ENCODE measurements around the gene FAM83E. TPM values are rescaled to one million over a fixed set of nuclear protein-coding genes. Genes with fewer than 3 reads are reported as not detected.

The FAM83E gene
- total RNA-seq, 2 donors from 2014 or later: 5.5 to 9.1 TPM

GRCh38 chr19:48645620-48646000, 30.7 kb upstream of the FAM83E start:
- DNase-seq (ENCODE audit: low spot score in 2 of 2): no peak
- H3K36me3 Mint-ChIP-seq: no peaks in the 10 kb centered on the region
- peak overlapping the region; percentile 80 to 81 for H3K27ac Mint-ChIP-seq
- H3K9me3 Mint-ChIP-seq: no peaks in the 10 kb centered on the region
- no peak for ATAC-seq

GRCh38 chr19:48644839-48645619, 30.2 kb upstream of the FAM83E start:
- H3K9me3 Mint-ChIP-seq: no peaks in the 10 kb centered on the region
- ATAC-seq (peak; percentile 28 to 76), DNase-seq (ENCODE audit: low spot score in 2 of 2) (peak in 1 of 2 donors; percentile 70)
- peak overlapping the region in 1 of 2 donors; percentile 80 for H3K27ac Mint-ChIP-seq
- no peaks in the 10 kb centered on the region for H3K36me3 Mint-ChIP-seq

- no peak overlapping the region for H3K27ac Mint-ChIP-seq
- DNase-seq (ENCODE audit: low spot score in 2 of 2) (no peak), ATAC-seq (no peak)
- H3K36me3 Mint-ChIP-seq: no peaks in the 10 kb centered on the region
- H3K9me3 Mint-ChIP-seq: no peaks in the 10 kb centered on the region
Observed at GRCh38 chr19:48644355-48644754, 29.5 kb upstream of the FAM83E start.

GRCh38 chr19:48642862-48643261, 28.0 kb upstream of the FAM83E start:
- no peak for ATAC-seq
- peaks cover 0 to 7% of the 10 kb centered on the region in 2 donors for H3K9me3 Mint-ChIP-seq

GRCh38 chr19:48641850-48642249, 27.0 kb upstream of the FAM83E start:
- H3K9me3 Mint-ChIP-seq: peaks cover 0 to 11% of the 10 kb centered on the region in 2 donors
- H3K27ac Mint-ChIP-seq: no peak overlapping the region
- DNase-seq (ENCODE audit: low spot score in 2 of 2) (no peak), ATAC-seq (no peak)
- peaks cover 0 to 16% of the 10 kb centered on the region in 2 donors for H3K36me3 Mint-ChIP-seq

More at GRCh38 chr19:48642862-48643261, 28.0 kb upstream of the FAM83E start:
- H3K36me3 Mint-ChIP-seq: peaks cover 0 to 12% of the 10 kb centered on the region in 2 donors
- H3K27ac Mint-ChIP-seq: no peak overlapping the region
- no peak for DNase-seq (ENCODE audit: low spot score in 2 of 2)

GRCh38 chr19:48639483-48640375, 24.9 kb upstream of the FAM83E start:
- ATAC-seq (no peak), DNase-seq (ENCODE audit: low spot score in 2 of 2) (no peak)
- H3K9me3 Mint-ChIP-seq: peaks cover 0 to 11% of the 10 kb centered on the region in 2 donors
- H3K27ac Mint-ChIP-seq: no peak overlapping the region
- H3K36me3 Mint-ChIP-seq: peaks cover 0 to 16% of the 10 kb centered on the region in 2 donors

GRCh38 chr19:48638831-48639381, 24.0 kb upstream of the FAM83E start:
- ATAC-seq (no peak), DNase-seq (ENCODE audit: low spot score in 2 of 2) (no peak)
- H3K36me3 Mint-ChIP-seq: peaks cover 0 to 16% of the 10 kb centered on the region in 2 donors
- H3K27ac Mint-ChIP-seq: peak overlapping the region; percentile 11 to 91
- H3K9me3 Mint-ChIP-seq: peaks cover 0 to 11% of the 10 kb centered on the region in 2 donors

- peak overlapping the region; percentile 91 to 100 for H3K27ac Mint-ChIP-seq
- ATAC-seq (peak; percentile 21 to 25), DNase-seq (ENCODE audit: low spot score in 2 of 2) (peak; percentile 64 to 66)
- H3K9me3 Mint-ChIP-seq: peaks cover 0 to 11% of the 10 kb centered on the region in 2 donors
- peaks cover 0 to 16% of the 10 kb centered on the region in 2 donors for H3K36me3 Mint-ChIP-seq
Observed at GRCh38 chr19:48637948-48638830, 23.3 kb upstream of the FAM83E start.

GRCh38 chr19:48637449-48637947, 22.6 kb upstream of the FAM83E start:
- peaks cover 0 to 11% of the 10 kb centered on the region in 2 donors for H3K9me3 Mint-ChIP-seq
- H3K27ac Mint-ChIP-seq: peak overlapping the region; percentile 91 to 100
- ATAC-seq (peak; percentile 52 to 85), DNase-seq (ENCODE audit: low spot score in 2 of 2) (peak; percentile 88 to 97)
- H3K36me3 Mint-ChIP-seq: peaks cover 0 to 16% of the 10 kb centered on the region in 2 donors

- peaks cover 0 to 16% of the 10 kb centered on the region in 2 donors for H3K36me3 Mint-ChIP-seq
- H3K9me3 Mint-ChIP-seq: peaks cover 0 to 11% of the 10 kb centered on the region in 2 donors
- peak within 1 kb of the TSS; percentile 91 to 100 for H3K27ac Mint-ChIP-seq
- ATAC-seq (peak in 1 of 2 donors; percentile 3), DNase-seq (ENCODE audit: low spot score in 2 of 2) (peak in 1 of 2 donors; percentile 69)
Observed at GRCh38 chr19:48636859-48637448, 22.1 kb upstream of the FAM83E start, which contains the start of gene DBP. Gene DBP, minus strand, starts transcription at chr19:48637379. Its CDS starts 385 bp downstream, at chr19:48636994.

- peaks cover 0 to 16% of the 10 kb centered on the region in 2 donors for H3K36me3 Mint-ChIP-seq
- no peak for DNase-seq (ENCODE audit: low spot score in 2 of 2)
- no peak for ATAC-seq
- H3K9me3 Mint-ChIP-seq: peaks cover 0 to 11% of the 10 kb centered on the region in 2 donors
- peak overlapping the region; percentile 18 to 71 for H3K27ac Mint-ChIP-seq
Observed at GRCh38 chr19:48635966-48636858, 21.3 kb upstream of the FAM83E start.

GRCh38 chr19:48635263-48635965, 20.5 kb upstream of the FAM83E start:
- ATAC-seq: peak; percentile 25 to 30
- peak overlapping the region; percentile 72 to 93 for H3K27ac Mint-ChIP-seq
- peaks cover 0 to 11% of the 10 kb centered on the region in 2 donors for H3K9me3 Mint-ChIP-seq
- H3K36me3 Mint-ChIP-seq: peaks cover 0 to 17% of the 10 kb centered on the region in 2 donors
- peak; percentile 80 to 81 for DNase-seq (ENCODE audit: low spot score in 2 of 2)

- ATAC-seq (peak; percentile 47 to 67), DNase-seq (ENCODE audit: low spot score in 2 of 2) (peak; percentile 92 to 93)
- Mint-ChIP-seq H3K9me3 (peaks cover 0 to 11% of the 10 kb centered on the region in 2 donors), H3K27ac (peak overlapping the region; percentile 72 to 93), H3K36me3 (peaks cover under 1 to 22% of the 10 kb centered on the region in 2 donors)
Observed at GRCh38 chr19:48634424-48635262, 19.8 kb upstream of the FAM83E start.

Data from activated naive CD4-positive, alpha-beta T cell treated with anti-CD3 and anti-CD28 coated beads, Interleukin-2, amount 50 U/mL, for 72 hours (primary cell).